GM12878 (cell line): ENCODE data around the gene TMEM72. TPM values are rescaled to one million over a fixed set of nuclear protein-coding genes. Genes with fewer than 3 reads are reported as not detected.
A peak's percentile ranks its signal among the peaks of the same experiment; 100 is the strongest.

Source experiments
- BHLHE40 ChIP-seq, 2 experiments: fragments of 450-650 bp in 1 of 2; IDR thresholded peaks; 2 replicates each; pipeline ENCODE4 v1.6.1; 2011 to 2017; ENCODE audit warnings: low read depth in 2 of 2, borderline replicate concordance in 1 of 2, improper control_type of control experiment in 1 of 2, low read length in 1 of 2, mild to moderate bottlenecking in 1 of 2
- E4F1 ChIP-seq: fragments of 450-650 bp; IDR thresholded peaks from 2 replicates; pipeline ENCODE4 v1.6.1; 2018; ENCODE audit warnings: borderline replicate concordance, mild to moderate bottlenecking; ENCODE audit not compliant: partially characterized antibody
- EP300 ChIP-seq, 2 experiments: fragments of 150-350 bp in 1 of 2; IDR thresholded peaks; 2 replicates each; pipeline ENCODE4 v1.6.1; 2011 to 2012; ENCODE audit warnings: low read depth in 2 of 2, low read length in 2 of 2, borderline replicate concordance in 1 of 2, improper control_type of control experiment in 1 of 2, inconsistent platforms in 1 of 2; ENCODE audit not compliant: control insufficient read depth in 1 of 2
- GATAD2B ChIP-seq: fragments of 450-650 bp; conservative IDR thresholded peaks from 2 replicates; pipeline ENCODE4 v1.6.1; 2017; ENCODE audit warnings: low read depth, mild to moderate bottlenecking, moderate library complexity
- HDGF ChIP-seq: fragments of 450-650 bp; IDR thresholded peaks from 2 replicates; pipeline ENCODE4 v1.6.1; 2016; ENCODE audit warnings: antibody characterized with exemption
- HSF1 ChIP-seq: fragments of 150-350 bp; IDR thresholded peaks from 2 replicates; pipeline ENCODE4 v1.6.1; 2014; ENCODE audit warnings: mild to moderate bottlenecking, low read depth, low read length
- MEF2B ChIP-seq: fragments of 450-650 bp; IDR thresholded peaks from 2 replicates; pipeline ENCODE4 v1.6.1; 2018; ENCODE audit warnings: mild to moderate bottlenecking, moderate library complexity; ENCODE audit not compliant: partially characterized antibody, poor library complexity, severe bottlenecking
- MTA2 ChIP-seq: fragments of 450-650 bp; IDR thresholded peaks from 2 replicates; pipeline ENCODE4 v1.6.1; 2016; ENCODE audit warnings: low read depth, mild to moderate bottlenecking, moderate library complexity
- MYB ChIP-seq: fragments of 150-350 bp; IDR thresholded peaks from 2 replicates; pipeline ENCODE4 v1.6.1; 2014; ENCODE audit warnings: mild to moderate bottlenecking, low read depth, low read length, borderline replicate concordance
- NKRF ChIP-seq: fragments of 450-650 bp; conservative IDR thresholded peaks from 2 replicates; pipeline ENCODE4 v1.6.1; 2017; ENCODE audit warnings: mild to moderate bottlenecking, moderate library complexity
- PAX8 ChIP-seq: fragments of 450-650 bp; IDR thresholded peaks from 2 replicates; pipeline ENCODE4 v1.6.1; 2017; ENCODE audit warnings: mild to moderate bottlenecking, moderate library complexity
- PKNOX1 ChIP-seq: fragments of 450-650 bp; IDR thresholded peaks from 2 replicates; pipeline ENCODE4 v1.6.1; 2016; ENCODE audit warnings: mild to moderate bottlenecking
- POLR2A ChIP-seq: IDR thresholded peaks from 2 replicates; pipeline ENCODE4 v1.6.1; 2011; ENCODE audit warnings: low read depth, mild to moderate bottlenecking, low read length
- POLR2AphosphoS5 ChIP-seq: IDR thresholded peaks from 2 replicates; pipeline ENCODE4 v1.6.1; 2011; ENCODE audit warnings: mild to moderate bottlenecking, low read length, inconsistent platforms
- POU2F2 ChIP-seq: IDR thresholded peaks from 3 replicates; pipeline ENCODE4 v1.6.1; 2011; ENCODE audit warnings: low read depth, mild to moderate bottlenecking, low read length, borderline replicate concordance
- SMAD5 ChIP-seq: IDR thresholded peaks from 2 replicates; pipeline ENCODE4 v1.6.1; 2016; ENCODE audit warnings: antibody characterized with exemption, low read depth
- WRNIP1 ChIP-seq: IDR thresholded peaks from 2 replicates; pipeline ENCODE4 v1.6.1; 2011; ENCODE audit warnings: low read depth, low read length, improper control_type of control experiment, borderline replicate concordance
- ZBTB33 ChIP-seq: fragments of 450-650 bp; IDR thresholded peaks from 2 replicates; pipeline ENCODE4 v1.6.1; 2017; ENCODE audit warnings: mild to moderate bottlenecking
- ZNF24 ChIP-seq: fragments of 450-650 bp; IDR thresholded peaks from 2 replicates; pipeline ENCODE4 v1.6.1; 2017; ENCODE audit warnings: antibody characterized with exemption, mild to moderate bottlenecking
- polyA plus RNA-seq, 11 experiments: library from polyadenylated mRNA; depleted of rRNA in 4 of 11; unstranded in 6 of 11; stranded (reverse) in 5 of 11; fragments of >200 nt; fragmentation: Nextera tagmentation in 4 of 11; fragmentation: Illumina TruSeq in 1 of 11; extraction: Ambion mirVana in 4 of 11; extraction: Trizol in 1 of 11; gene quantifications; 1 replicate in 1 of 11; 2 replicates in 10 of 11; pipeline versions ENCODE4 v1.2.1 to v1.2.3, GENCODE V29; 2011 to 2016; ENCODE audit warnings: inconsistent platforms in 2 of 11, missing spikeins in 2 of 11, low read depth in 1 of 11
- total RNA-seq, 4 experiments: library from RNA; depleted of rRNA in 3 of 4; stranded (reverse); fragments of >200 nt in 3 of 4; fragmentation: Illumina TruSeq in 1 of 4; extraction: Trizol in 1 of 4; gene quantifications; 2 replicates each; pipeline versions ENCODE4 v1.2.1 to v1.2.3, GENCODE V29; 2013 to 2021

The TMEM72 gene
- total and polyA plus RNA-seq, 10 of the 15 experiments (the other 5 are each of a cell fraction or from before 2014, with no cell fraction given), result 0.12 TPM; not detected in 9

GRCh38 chr10:44965651-44966097, 54.5 kb downstream of the TMEM72 start (continued):
- TF ChIP-seq POLR2AphosphoS5, result peak; percentile 66; the same call in 1 of the 2 replicates
- TF ChIP-seq E4F1, result no peak
- no peak for TF ChIP-seq WRNIP1
- TF ChIP-seq EP300 (IDR thresholded peaks at IDR 0.05; ENCODE audit: borderline replicate concordance in 1 of 2, control insufficient read depth in 1 of 2, low read depth in 2 of 2, low read length in 2 of 2), result peak in 1 of 2 experiments; percentile 13; a peak in 1 of 4 replicates
- no peak for TF ChIP-seq MEF2B
- TF ChIP-seq GATAD2B, result no peak
- TF ChIP-seq BHLHE40 (IDR thresholded peaks at IDR 0.05; ENCODE audit: borderline replicate concordance in 1 of 2, low read depth in 2 of 2, low read length in 1 of 2), result peak in 1 of 2 experiments; percentile 31; a peak in 2 of 4 replicates
- TF ChIP-seq MYB, result no peak
- TF ChIP-seq ZNF24, result no peak
- no peak for TF ChIP-seq PAX8
- TF ChIP-seq PKNOX1, result no peak
- TF ChIP-seq ZBTB33, result no peak
- TF ChIP-seq MTA2, result no peak
- TF ChIP-seq POU2F2, result peak; percentile 70; the same call in 2 of the 3 replicates
- no peak for TF ChIP-seq SMAD5
- TF ChIP-seq HSF1, result no peak
- TF ChIP-seq NKRF, result no peak
- 0 out of 2 replicates have a peak, but pooled peaks have one; percentile 55 for TF ChIP-seq HDGF
- TF ChIP-seq POLR2A, result peak; percentile 37; the same call in 1 of the 2 replicates
